Erythroblast (primary cell): Measurements from ENCODE around the gene RALGPS1.

ENCODE experiments used
- GATA1 ChIP-seq: IDR thresholded peaks from 2 replicates; pipeline ENCODE4 v1.6.1; 2011; ENCODE audit warnings: low read depth, mild to moderate bottlenecking, control low read depth, low read length, moderate library complexity
- POLR2A ChIP-seq: IDR thresholded peaks from 2 replicates; pipeline ENCODE4 v1.6.1; 2011; ENCODE audit warnings: mild to moderate bottlenecking, low read length

GRCh38 chr9:127155314-127155960 is 240.9 kb downstream of the RALGPS1 start:
- no peak for TF ChIP-seq POLR2A
- TF ChIP-seq GATA1: no peak
